HG03060 (cell line): ENCODE measurements around the gene AS3MT.
"Not testable (repeated sequence)": the region's sequence is repeated elsewhere in the genome, so short reads cannot be mapped to it uniquely, and the experiment has no call there.

Experiments
- ATAC-seq: cut with Tn5 transposase; IDR thresholded peaks from one replicate; pipeline ENCODE4 v1.9.1; 2021; ENCODE audit warnings: low read depth, moderate number of reproducible peaks; ENCODE audit not compliant: unreplicated experiment

Gene AS3MT

GRCh38 chr10:102855731-102856436, 13.4 kb upstream of the AS3MT start:
- not testable (repeated sequence) for ATAC-seq

GRCh38 chr10:102856758-102857424, 12.4 kb upstream of the AS3MT start:
- no peak for ATAC-seq

GRCh38 chr10:102859911-102860310, 9.4 kb upstream of the AS3MT start:
- ATAC-seq, result no peak

- no peak for ATAC-seq
Observed at GRCh38 chr10:102863660-102864059, 5.6 kb upstream of the AS3MT start.

- ATAC-seq, result no peak
Observed at GRCh38 chr10:102865620-102866019, 3.6 kb upstream of the AS3MT start.

- no peak for ATAC-seq
Observed at GRCh38 chr10:102868911-102869257, 386 bp upstream of the AS3MT start.

- no peak for ATAC-seq
Observed at GRCh38 chr10:102870221-102870620, 951 bp downstream of the AS3MT start.

- ATAC-seq, result no peak
Observed at GRCh38 chr10:102872163-102872562, 2.9 kb downstream of the AS3MT start.

- no peak for ATAC-seq
Observed at GRCh38 chr10:102876747-102877153, 7.5 kb downstream of the AS3MT start.

- ATAC-seq, result no peak
Observed at GRCh38 chr10:102878629-102879028, 9.4 kb downstream of the AS3MT start.

- no peak for ATAC-seq
Observed at GRCh38 chr10:102880256-102880655, 11.0 kb downstream of the AS3MT start.

GRCh38 chr10:102888048-102888447, 18.8 kb downstream of the AS3MT start:
- no peak for ATAC-seq

- ATAC-seq, result no peak
Observed at GRCh38 chr10:102894466-102895213, 25.4 kb downstream of the AS3MT start.

- no peak for ATAC-seq
Observed at GRCh38 chr10:102900006-102900405, 30.7 kb downstream of the AS3MT start.

- ATAC-seq, result no peak
Observed at GRCh38 chr10:102904346-102904745, 35.1 kb downstream of the AS3MT start.

- no peak for ATAC-seq
Observed at GRCh38 chr10:102906507-102906906, 37.2 kb downstream of the AS3MT start.

GRCh38 chr10:102914781-102915180, 45.5 kb downstream of the AS3MT start:
- no peak for ATAC-seq

GRCh38 chr10:102916173-102916572, 46.9 kb downstream of the AS3MT start:
- no peak for ATAC-seq

- ATAC-seq, result peak; percentile 19
Observed at GRCh38 chr10:102917314-102917961, 48.2 kb downstream of the AS3MT start.

GRCh38 chr10:102917962-102918816, 48.9 kb downstream of the AS3MT start, which contains the start of gene CNNM2:
Gene CNNM2, plus strand, starts transcription at chr10:102918294. Its CDS starts 187 bp downstream, at chr10:102918481.
- peak; percentile 69 for ATAC-seq
